GM19239 (cell line): ENCODE results near the gene ZNF333.

Source experiments
- DNase-seq: peaks from one replicate; pipeline ENCODE4 v3.0.0; 2011; ENCODE audit warnings: low spot score; ENCODE audit not compliant: insufficient read length
- FAIRE-seq: peaks from 2 replicates; lab custom pipeline; 2011; peaks lifted over from hg19 to GRCh38; lab: Jason Lieb, UNC

Gene ZNF333

GRCh38 chr19:14782626-14783409 is 93.0 kb downstream of the ZNF333 start:
- no peak for DNase-seq
- no peak for FAIRE-seq
